DND-41 (cell line): ENCODE results near the gene ENKD1.

Experiments
- CTCF ChIP-seq: IDR thresholded peaks from 2 replicates; pipeline ENCODE4 v1.5.1; 2012; ENCODE audit warnings: borderline replicate concordance, low read length, moderate library complexity, mild to moderate bottlenecking; ENCODE audit not compliant: poor library complexity, severe bottlenecking; ENCODE audit errors: extremely low read depth
- EZH2 ChIP-seq: IDR thresholded peaks from 3 replicates; pipeline ENCODE4 v1.6.1; 2012; ENCODE audit warnings: borderline replicate concordance, low read depth, mild to moderate bottlenecking, moderate library complexity, low read length, inconsistent platforms; ENCODE audit not compliant: severe bottlenecking

- no peak for TF ChIP-seq CTCF
- no peak for TF ChIP-seq EZH2
These were observed 10.0 kb upstream of the ENKD1 start for GRCh38 chr16:67676516-67676915.
